Left ventricle myocardium inferior (tissue), 1 donor: ENCODE measurements around the gene LRBA. TPM values are rescaled to one million over a fixed set of nuclear protein-coding genes. Genes with fewer than 3 reads are reported as not detected.

Experiments used
- DNase-seq: peaks from one replicate; pipeline ENCODE4 v3.0.0-alpha.2; 2020
- H3K27ac ChIP-seq: fragments of 200-600 bp; replicated peaks from 2 replicates; pipeline ENCODE4 v1.8.0; 2021
- H3K27me3 ChIP-seq: fragments of 200-600 bp; 2 replicates; pipeline ENCODE4 v1.8.0; 2021; ENCODE audit warnings: low read depth
- H3K36me3 ChIP-seq: fragments of 200-600 bp; 2 replicates; pipeline ENCODE4 v1.8.0; 2021
- H3K4me1 ChIP-seq: fragments of 200-600 bp; 2 replicates; pipeline ENCODE4 v1.8.0; 2021
- H3K4me3 ChIP-seq: fragments of 200-600 bp; 2 replicates; pipeline ENCODE4 v1.8.0; 2021; ENCODE audit warnings: mild to moderate bottlenecking, moderate library complexity
- H3K9me3 ChIP-seq: fragments of 200-600 bp; replicated peaks from 2 replicates; pipeline ENCODE4 v1.8.0; 2021
- CTCF ChIP-seq: fragments of 200-600 bp; IDR thresholded peaks from 2 replicates; pipeline ENCODE4 v1.8.0; 2021; ENCODE audit warnings: antibody characterized with exemption, mild to moderate bottlenecking, borderline replicate concordance
- intact Hi-C: fragments of 100-400 bp; cut with micrococcal nuclease; formaldehyde crosslinking; loops from one replicate; pipeline ENCODE4 v1.11.0; 2022
- total RNA-seq: library from RNA; stranded (reverse); fragmentation: NEBNext Ultra II Directional; extraction: Animal tissue kit (Norgen Biotek cat#: 25700); gene quantifications from one replicate; pipeline ENCODE4 v1.2.1, GENCODE V29; 2021
- donor health status: DM: no; HTN: yes; CAD: no; lungs with severe emphysema.

Gene LRBA
- total RNA-seq, 1 donor from 2014 or later: 19.1 TPM

- H3K4me1 ChIP-seq: no peaks in the 10 kb centered on the region
- no peaks in the 10 kb centered on the region for H3K27me3 ChIP-seq
- no peak for TF ChIP-seq CTCF
- no peak overlapping the region for H3K4me3 ChIP-seq
- no peaks in the 10 kb centered on the region for H3K9me3 ChIP-seq
- intact Hi-C loops: loop anchor here (10.0 kb wide), 1 partner anchor 565 kb away; no protein-coding TSS in a partner anchor
- H3K27ac ChIP-seq: no peak overlapping the region
- no peaks in the 10 kb centered on the region for H3K36me3 ChIP-seq
- DNase-seq: no peak
These were observed 715.3 kb downstream of the LRBA start for GRCh38 chr4:150299816-150300215.

DNA sequence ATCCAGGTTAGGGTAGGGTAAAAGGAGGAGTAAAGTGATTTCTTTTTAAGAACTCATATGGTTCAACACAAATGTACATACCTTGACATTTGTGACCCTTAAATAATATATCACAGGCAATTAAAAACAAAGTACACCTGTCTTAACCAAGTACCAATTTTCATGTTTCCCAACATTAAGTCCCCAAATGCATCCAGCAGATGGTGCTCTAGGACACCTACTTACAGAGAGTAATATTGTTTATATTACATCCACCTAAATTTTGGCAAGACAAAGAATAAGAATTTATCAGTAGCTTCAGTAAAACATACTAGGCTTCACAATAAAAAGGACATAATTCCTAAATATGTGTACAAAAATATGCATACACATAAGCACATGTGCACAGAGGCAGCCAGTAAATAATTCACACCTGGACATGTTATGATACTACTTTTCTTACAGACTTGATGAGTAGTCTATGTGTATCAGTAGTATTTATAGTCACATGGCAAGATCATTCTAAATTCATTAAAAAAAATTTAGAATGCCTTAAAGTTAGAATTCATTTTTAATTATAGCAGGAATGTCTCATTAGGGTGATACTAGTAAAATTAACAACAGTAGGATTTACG lies 717.1 kb downstream of the LRBA start:
- H3K27me3 ChIP-seq: no peaks in the 10 kb centered on the region
- DNase-seq: no peak
- peak; percentile 72 for TF ChIP-seq CTCF
- no peak overlapping the region for H3K27ac ChIP-seq
- no peaks in the 10 kb centered on the region for H3K36me3 ChIP-seq
- intact Hi-C loops: no loop called here
- no peak overlapping the region for H3K4me3 ChIP-seq
- H3K9me3 ChIP-seq: no peaks in the 10 kb centered on the region
- no peaks in the 10 kb centered on the region for H3K4me1 ChIP-seq

DNA sequence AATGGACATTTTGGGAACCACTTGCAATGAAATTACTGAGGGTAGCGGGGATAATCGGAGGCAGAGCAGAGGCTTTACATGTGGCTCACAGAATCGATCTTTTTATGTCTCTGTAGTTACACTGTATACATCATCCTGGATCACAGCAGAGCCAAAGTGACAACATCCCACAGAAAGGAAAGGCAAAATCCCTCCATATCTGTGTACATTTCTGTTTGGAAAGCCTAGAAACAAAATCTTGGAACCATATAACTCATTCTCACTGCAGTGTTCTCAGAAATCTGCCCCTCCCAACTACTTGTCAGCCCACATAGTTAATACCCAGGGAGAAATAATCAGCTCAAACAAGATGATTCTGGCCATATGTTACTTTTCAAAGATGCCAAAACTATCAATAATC lies 725.2 kb downstream of the LRBA start:
- no peak for DNase-seq
- Histone ChIP-seq H3K27ac (no peak overlapping the region), H3K9me3 (peaks cover 3% of the 10 kb centered on the region), H3K27me3 (no peaks in the 10 kb centered on the region), H3K36me3 (peaks cover 6% of the 10 kb centered on the region), H3K4me1 (peaks cover 5% of the 10 kb centered on the region), H3K4me3 (no peak overlapping the region)
- intact Hi-C loops: no loop called here
- TF ChIP-seq CTCF: no peak

- no peak for DNase-seq
- no peaks in the 10 kb centered on the region for H3K27me3 ChIP-seq
- peaks cover 3% of the 10 kb centered on the region for H3K9me3 ChIP-seq
- peaks cover 6% of the 10 kb centered on the region for H3K36me3 ChIP-seq
- TF ChIP-seq CTCF: no peak
- intact Hi-C loops: no loop called here
- H3K4me3 ChIP-seq: no peak overlapping the region
- peaks cover 5% of the 10 kb centered on the region for H3K4me1 ChIP-seq
- no peak overlapping the region for H3K27ac ChIP-seq
These were observed 725.9 kb downstream of the LRBA start for GRCh38 chr4:150289198-150289597.

DNA sequence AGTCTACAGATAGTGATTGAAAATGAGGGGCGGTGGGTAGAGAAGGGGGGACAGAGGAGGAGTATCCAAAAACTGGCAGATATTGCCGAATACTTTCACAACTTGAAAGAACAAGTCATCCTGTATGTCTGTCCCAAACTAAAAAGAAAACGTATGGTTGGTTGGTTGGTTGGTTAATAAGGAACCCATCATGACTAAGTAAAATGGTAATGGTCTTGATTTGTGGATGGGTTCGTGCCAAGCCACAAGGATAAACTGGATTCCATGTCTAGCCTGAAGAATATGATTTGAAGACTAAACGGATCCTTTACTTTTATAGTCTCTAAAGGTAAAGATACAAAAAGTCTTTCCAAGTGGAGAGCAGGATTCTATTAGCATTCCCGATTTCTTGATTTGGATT lies 728.4 kb downstream of the LRBA start:
- no peaks in the 10 kb centered on the region for H3K27me3 ChIP-seq
- no peak overlapping the region for H3K4me3 ChIP-seq
- H3K4me1 ChIP-seq: peaks cover 5% of the 10 kb centered on the region
- peaks cover 16% of the 10 kb centered on the region for H3K36me3 ChIP-seq
- H3K27ac ChIP-seq: no peak overlapping the region
- no peak for TF ChIP-seq CTCF
- intact Hi-C loops: no loop called here
- H3K9me3 ChIP-seq: no peaks in the 10 kb centered on the region
- DNase-seq: no peak
